Fibroblast of mammary gland (primary cell): ENCODE measurements around the gene BCO1.

ENCODE experiments used
- DNase-seq: peaks from one replicate; pipeline ENCODE4 v3.0.0-alpha.2; 2010; ENCODE audit warnings: low read depth
- H3K4me3 ChIP-seq: 2 replicates; pipeline ENCODE4 v1.5.1; 2011; ENCODE audit warnings: low read depth, mild to moderate bottlenecking, low read length, moderate library complexity; ENCODE audit not compliant: control insufficient read depth
- TF ChIP-seq, protein P1 (sequence below): conservative IDR thresholded peaks from 2 replicates; pipeline ENCODE4 v1.5.1; 2011; ENCODE audit warnings: low read depth, low read length, inconsistent platforms; ENCODE audit not compliant: control insufficient read depth, insufficient read depth

The BCO1 gene

DNA sequence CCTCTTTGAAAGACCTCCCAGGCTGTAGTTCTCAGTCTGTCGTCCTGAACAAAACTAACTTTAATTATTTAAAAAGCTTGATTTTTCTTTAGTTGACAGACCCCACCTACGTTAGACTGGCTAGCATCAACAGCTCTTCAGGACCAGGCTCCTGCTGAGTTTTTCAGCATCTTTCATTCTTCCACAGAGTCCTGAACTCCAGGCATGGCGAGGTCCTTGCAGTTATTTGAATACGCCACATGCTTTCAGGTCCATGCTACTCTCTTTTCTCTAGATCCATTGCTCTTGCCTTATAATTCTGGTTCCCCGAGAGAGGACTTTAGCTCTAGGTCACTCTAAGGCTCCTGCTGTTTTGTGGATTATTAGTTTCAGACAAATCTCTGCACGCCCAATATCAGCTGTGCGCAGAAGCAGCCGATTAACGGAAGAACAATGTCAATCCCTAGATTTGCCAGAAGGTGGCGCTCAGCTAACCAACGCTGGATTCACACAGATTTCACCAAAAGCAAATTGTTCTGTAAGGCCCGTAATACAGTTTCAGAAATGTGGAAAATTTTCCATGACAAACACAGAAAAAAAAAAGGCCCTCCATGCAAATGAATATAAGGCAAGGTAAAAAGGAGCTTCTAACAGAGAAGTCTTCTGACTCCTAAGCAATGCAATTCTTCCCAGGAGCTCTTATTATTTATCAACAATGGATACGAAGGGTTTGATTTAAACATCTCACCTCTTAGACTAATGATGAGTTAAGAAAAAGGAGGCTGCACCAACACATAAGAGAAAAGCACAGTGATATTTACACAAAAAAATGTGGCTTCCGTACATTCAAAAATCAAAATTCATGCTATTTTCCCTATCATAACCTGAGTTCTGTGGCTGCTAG is 33.5 kb upstream of the BCO1 start:
- no peak overlapping the region for H3K4me3 ChIP-seq
- DNase-seq = peak; percentile 67
- TF ChIP-seq, protein P1, sequence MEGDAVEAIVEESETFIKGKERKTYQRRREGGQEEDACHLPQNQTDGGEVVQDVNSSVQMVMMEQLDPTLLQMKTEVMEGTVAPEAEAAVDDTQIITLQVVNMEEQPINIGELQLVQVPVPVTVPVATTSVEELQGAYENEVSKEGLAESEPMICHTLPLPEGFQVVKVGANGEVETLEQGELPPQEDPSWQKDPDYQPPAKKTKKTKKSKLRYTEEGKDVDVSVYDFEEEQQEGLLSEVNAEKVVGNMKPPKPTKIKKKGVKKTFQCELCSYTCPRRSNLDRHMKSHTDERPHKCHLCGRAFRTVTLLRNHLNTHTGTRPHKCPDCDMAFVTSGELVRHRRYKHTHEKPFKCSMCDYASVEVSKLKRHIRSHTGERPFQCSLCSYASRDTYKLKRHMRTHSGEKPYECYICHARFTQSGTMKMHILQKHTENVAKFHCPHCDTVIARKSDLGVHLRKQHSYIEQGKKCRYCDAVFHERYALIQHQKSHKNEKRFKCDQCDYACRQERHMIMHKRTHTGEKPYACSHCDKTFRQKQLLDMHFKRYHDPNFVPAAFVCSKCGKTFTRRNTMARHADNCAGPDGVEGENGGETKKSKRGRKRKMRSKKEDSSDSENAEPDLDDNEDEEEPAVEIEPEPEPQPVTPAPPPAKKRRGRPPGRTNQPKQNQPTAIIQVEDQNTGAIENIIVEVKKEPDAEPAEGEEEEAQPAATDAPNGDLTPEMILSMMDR = peak; percentile 83

DNA sequence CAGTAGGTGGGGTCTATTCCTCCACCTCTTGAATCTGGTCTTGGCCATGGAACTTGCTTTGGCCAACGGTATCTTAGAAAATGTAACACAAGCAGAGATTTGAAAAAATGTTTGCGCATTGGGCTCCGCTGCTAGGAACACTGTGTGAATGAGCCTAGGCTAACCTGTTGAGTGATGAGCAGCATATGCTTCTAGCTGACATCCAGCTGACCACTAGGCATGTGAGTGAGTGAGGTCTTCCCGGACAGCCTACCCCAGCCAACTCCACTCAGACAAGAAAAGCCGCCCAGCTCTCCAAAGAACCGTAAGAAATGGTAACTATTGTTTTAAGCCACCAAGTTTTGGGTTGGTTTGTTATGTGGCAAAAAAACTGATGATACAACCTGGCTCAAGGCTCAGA is 31.4 kb upstream of the BCO1 start:
- TF ChIP-seq, protein P1 = no peak
- no peak overlapping the region for H3K4me3 ChIP-seq
- no peak for DNase-seq

DNA sequence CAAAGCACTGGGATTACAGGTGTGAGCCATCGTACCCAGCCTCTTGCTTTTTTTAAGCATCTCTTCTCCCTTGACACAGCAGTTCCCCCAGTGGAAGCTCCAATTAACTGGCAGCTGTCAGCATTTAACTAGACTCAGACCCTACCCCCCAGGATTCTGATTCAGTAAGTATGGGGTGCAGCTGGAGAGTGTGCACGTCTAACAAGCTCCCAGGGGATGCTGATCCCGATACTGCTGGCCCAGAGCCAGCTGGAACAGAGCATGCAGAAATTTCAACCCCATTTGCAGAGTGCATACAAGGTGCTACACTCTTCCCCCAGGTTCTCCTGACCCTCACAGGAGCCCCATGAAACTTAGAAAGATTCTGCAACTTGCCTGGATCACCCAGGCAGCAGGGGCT is 27.7 kb upstream of the BCO1 start:
- DNase-seq = no peak
- H3K4me3 ChIP-seq = no peak overlapping the region
- TF ChIP-seq, protein P1 = no peak

DNA sequence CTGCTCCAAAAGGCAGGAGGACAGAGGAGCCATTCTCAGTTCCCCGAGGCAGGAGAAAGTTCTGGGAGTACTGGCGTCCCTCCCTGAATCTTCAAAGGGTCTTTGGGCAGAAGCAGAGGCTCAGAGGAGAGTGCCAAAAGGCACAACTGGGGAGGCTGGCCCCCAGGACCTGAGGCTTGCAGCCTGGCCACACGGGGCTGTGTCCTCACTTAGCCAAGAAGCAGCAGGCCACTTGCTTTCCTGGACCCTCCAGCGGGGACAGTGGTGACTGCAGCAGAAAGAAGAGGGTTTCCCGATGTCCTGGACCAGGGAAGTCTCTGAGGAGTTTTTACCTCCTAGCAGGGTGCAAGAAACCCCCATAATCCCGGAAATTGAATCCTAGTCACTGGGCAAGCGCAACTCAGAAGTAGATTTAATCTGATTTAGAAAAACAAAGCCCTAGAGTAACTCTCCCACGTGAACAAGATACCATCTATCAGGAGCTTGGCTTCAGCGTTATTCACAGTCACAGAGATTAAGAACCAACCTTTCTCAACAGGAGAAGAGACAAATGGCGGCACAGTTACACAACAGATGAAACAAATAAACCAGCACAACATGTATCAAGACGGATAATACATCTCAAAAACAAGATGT is 25.5 kb upstream of the BCO1 start:
- no peak for DNase-seq
- H3K4me3 ChIP-seq = no peak overlapping the region
- TF ChIP-seq, protein P1 = no peak

- DNase-seq = no peak
- TF ChIP-seq, protein P1 = peak; percentile 33
- no peak overlapping the region for H3K4me3 ChIP-seq
Measured at GRCh38 chr16:81214745-81215166, 23.7 kb upstream of the BCO1 start.

DNA sequence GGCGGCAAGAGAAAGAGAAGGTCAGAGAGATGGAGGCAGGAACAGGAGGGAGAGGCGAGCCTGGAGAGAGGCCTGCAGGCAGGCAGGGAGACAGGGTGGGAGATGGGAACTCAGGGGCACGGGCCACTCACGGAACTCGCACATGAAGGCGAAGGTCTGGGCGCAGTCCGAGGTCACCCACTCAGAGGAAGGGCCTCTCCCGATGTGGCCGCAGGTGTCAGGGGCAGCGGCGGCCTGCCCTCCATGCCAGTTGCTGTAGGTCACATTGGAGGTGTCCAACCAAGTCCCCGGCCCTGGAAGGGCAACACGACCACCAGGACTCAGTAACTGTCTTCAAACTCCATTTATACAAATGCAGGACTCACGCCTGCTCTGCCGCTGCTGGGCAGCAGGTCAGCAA is 22.4 kb upstream of the BCO1 start:
- DNase-seq = no peak
- TF ChIP-seq, protein P1 = no peak
- no peak overlapping the region for H3K4me3 ChIP-seq
